ENCODE data around the gene FAM169A.
"Not testable (repeated sequence)": the region's sequence is repeated elsewhere in the genome, so short reads cannot be mapped to it uniquely, and the experiment has no call there.

FAM169A gene

GRCh38 chr5:74865804-74866595 lies at the start of gene FAM169A:
TSS of gene FAM169A (minus strand) at chr5:74866387. CDS start at chr5:74841676, 24,711 bp downstream.
- DNase-seq (ENCODE audit: low read depth in 3 of 3): peak; percentile 17 to 43 (median 25)

DNA sequence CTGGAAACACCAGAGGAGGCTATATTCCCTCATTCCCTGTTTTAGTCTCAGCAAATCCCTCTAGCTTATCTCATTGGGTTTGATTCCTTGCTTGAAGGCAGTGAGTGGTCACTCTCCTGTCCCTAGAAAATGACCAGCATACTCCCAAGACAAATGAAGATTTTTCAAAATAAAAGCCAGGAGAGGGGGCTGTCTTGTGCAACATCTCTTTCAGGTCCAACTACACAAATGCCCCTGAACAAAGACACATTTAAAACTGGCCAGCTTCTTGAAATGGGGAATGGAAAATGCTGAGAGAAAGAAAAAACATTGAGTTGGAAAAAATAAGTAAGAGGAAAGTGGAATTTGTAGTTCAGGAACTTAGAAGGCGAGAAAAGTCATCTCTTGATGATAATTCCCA lies 49.3 kb upstream of the FAM169A start:
- DNase-seq (ENCODE audit: low read depth in 3 of 3): no peak

GRCh38 chr5:74911421-74911820 lies 45.2 kb upstream of the FAM169A start:
- not testable (repeated sequence) for DNase-seq (ENCODE audit: low read depth in 3 of 3)

DNA sequence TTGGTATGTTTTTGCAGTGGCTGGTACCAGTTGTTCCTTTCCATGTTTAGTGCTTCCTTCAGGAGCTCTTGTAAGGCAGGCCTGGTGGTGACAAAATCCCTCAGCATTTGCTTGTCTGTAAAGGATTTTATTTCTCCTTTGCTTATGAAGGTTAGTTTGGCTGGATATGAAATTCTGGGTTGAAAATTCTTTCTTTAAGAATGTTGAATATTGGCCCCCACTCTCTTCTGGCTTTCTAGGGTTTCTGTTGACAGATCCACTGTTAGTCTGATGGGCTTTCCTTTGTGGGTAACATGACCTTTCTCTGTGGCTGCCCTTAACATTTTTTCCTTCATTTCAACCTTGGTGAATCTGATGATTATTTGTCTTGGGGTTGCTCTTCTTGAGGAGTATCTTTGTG lies 43.7 kb upstream of the FAM169A start:
- DNase-seq (ENCODE audit: low read depth in 3 of 3): not testable (repeated sequence)

GRCh38 chr5:74908237-74908636 lies 42.0 kb upstream of the FAM169A start:
- not testable (repeated sequence) for DNase-seq (ENCODE audit: low read depth in 3 of 3)

- not testable (repeated sequence) for DNase-seq (ENCODE audit: low read depth in 3 of 3)
These were observed 38.5 kb upstream of the FAM169A start for GRCh38 chr5:74904713-74905112.

GRCh38 chr5:74903165-74903787 lies 37.1 kb upstream of the FAM169A start:
- no peak for DNase-seq (ENCODE audit: low read depth in 3 of 3)

DNA sequence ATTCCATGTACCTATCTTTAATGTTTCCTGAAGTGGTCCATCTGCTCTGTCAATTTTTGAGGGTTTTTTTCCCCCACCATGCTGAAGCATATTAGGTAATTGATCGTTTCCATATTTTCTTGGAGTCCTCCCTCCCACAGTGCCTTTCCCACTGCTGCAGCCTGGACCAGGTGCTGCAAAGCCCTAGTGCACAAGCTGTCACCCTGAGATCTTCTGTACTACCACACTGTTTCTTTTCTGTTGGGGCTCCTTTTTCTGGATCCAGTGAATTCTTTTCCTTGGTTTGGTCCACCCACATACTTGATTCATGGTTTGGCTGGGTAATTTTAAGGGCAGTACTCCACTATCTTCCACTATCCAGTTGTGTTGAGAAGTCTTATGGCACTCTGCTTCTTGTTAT lies 30.9 kb upstream of the FAM169A start:
- no peak for DNase-seq (ENCODE audit: low read depth in 3 of 3)

- DNase-seq (ENCODE audit: low read depth in 3 of 3): no peak
These were observed 29.7 kb upstream of the FAM169A start for GRCh38 chr5:74895906-74896305.

GRCh38 chr5:74894351-74894750 lies 28.2 kb upstream of the FAM169A start:
- DNase-seq (ENCODE audit: low read depth in 3 of 3): no peak

DNA sequence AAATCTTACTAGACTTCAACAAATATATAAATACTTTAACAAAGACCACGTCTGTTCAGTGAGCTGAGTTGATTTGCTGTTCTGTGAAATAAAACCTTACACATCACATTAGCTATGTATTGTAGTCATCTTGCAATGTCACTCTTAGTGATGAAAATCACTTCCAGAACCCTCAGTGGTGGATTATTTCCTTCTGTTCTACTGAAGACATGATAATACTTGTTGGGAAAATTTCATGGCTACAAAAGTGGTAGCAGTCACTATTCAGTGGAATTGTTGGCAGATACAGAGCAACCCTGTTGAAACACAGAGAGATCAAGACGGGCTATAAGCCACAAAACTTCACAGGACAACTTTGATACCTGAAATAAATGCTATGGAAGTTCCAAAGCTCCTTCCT lies 26.7 kb upstream of the FAM169A start:
- no peak for DNase-seq (ENCODE audit: low read depth in 3 of 3)

DNA sequence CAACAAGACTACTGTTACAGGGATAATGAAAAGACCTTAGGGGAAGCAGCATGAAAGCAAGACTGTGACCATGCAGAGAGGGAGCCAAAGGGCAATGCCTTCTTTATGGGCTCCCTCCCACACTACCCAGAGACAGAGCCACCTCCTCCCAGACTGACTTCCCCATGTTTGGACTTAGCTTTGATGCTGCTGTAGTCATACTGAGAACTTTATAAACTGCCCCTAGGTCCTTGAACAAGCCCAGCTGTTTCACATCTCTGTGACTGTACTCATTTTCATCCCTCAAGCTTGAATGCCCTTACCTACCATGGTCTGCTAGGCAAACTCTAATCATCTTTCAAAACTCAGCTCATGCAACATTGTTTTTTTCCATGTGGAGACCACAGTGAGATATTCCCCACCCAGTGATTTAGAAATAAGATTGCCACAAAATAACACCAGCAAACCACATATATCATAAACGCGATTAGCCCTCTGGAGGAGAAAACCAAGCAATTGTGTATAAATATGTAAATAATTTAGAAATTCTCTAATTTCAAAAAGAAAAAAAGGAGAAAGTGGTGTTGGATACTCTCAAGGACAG lies 23.4 kb upstream of the FAM169A start:
- DNase-seq (ENCODE audit: low read depth in 3 of 3): no peak

GRCh38 chr5:74888117-74888516 lies 21.9 kb upstream of the FAM169A start:
- no peak for DNase-seq (ENCODE audit: low read depth in 3 of 3)

- no peak for DNase-seq (ENCODE audit: low read depth in 3 of 3)
These were observed 19.0 kb upstream of the FAM169A start for GRCh38 chr5:74885170-74885569.

GRCh38 chr5:74882379-74883134 lies 16.4 kb upstream of the FAM169A start:
- DNase-seq (ENCODE audit: low read depth in 3 of 3): not testable (repeated sequence)

GRCh38 chr5:74877624-74878304 lies 11.6 kb upstream of the FAM169A start:
- no peak for DNase-seq (ENCODE audit: low read depth in 3 of 3)

- DNase-seq (ENCODE audit: low read depth in 3 of 3): no peak
These were observed 10.0 kb upstream of the FAM169A start for GRCh38 chr5:74875994-74876791.

GRCh38 chr5:74873525-74874249 lies 7.5 kb upstream of the FAM169A start:
- no peak for DNase-seq (ENCODE audit: low read depth in 3 of 3)

DNA sequence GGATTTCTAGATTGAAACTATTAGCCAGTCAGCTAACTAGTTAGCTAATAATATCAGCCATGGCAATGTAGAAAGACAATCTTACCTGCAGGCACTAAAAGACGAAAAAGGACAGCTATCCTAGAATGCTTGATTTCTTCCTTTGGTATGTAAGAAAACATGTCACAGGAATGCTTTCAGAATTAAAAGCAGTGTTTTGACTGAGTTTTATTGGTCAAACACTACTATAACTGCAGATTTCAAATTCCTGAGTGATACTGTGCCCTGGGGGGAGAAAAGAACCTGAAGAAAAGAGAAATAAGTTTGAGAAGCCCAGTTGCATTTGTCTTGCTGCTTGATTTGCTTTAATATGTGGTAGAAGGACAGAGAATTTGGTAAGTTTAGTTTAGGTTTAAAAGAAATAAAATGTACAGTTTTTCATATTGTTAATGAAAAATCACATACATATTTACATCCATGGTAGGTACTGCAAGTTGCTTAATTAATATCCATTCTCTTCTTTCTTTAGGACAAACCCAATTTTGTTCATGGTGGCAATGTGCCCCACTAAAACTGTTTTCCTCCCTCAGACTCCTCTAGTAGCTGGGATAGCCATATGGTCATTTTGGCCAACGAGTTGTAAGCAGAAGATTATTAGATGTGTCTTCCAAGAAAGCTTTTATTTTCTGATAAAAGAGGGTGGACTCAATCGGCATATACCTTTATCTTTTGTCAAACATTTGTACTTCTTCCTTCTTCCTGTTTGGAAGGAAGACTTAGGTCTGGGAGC lies 4.3 kb upstream of the FAM169A start:
- no peak for DNase-seq (ENCODE audit: low read depth in 3 of 3)

Measured in stimulated activated CD4-positive, alpha-beta T cell treated with anti-CD3 and anti-CD28 coated beads, TNF-alpha, amount 100 ng/mL, for 4 hours (primary cell).